Smooth muscle cell of the brain vasculature (primary cell): Measurements from ENCODE around the gene JSRP1.

ENCODE experiments used
- DNase-seq: peaks from one replicate; pipeline ENCODE4 v3.0.0-alpha.2; 2012; ENCODE audit warnings: low read depth, low spot score

Gene JSRP1

GRCh38 chr19:2232286-2233151 lies 23.7 kb downstream of the JSRP1 start:
- DNase-seq, result no peak

- DNase-seq, result no peak
Observed at GRCh38 chr19:2231621-2232221, 24.5 kb downstream of the JSRP1 start.

- DNase-seq, result no peak
Observed at GRCh38 chr19:2230807-2231533, 25.2 kb downstream of the JSRP1 start.

GRCh38 chr19:2230033-2230531 lies 26.1 kb downstream of the JSRP1 start:
- DNase-seq, result no peak

GRCh38 chr19:2229103-2230032 lies 26.8 kb downstream of the JSRP1 start:
- no peak for DNase-seq

- DNase-seq, result no peak
Observed at GRCh38 chr19:2228157-2229030, 27.8 kb downstream of the JSRP1 start.

- no peak for DNase-seq
Observed at GRCh38 chr19:2227415-2228156, 28.6 kb downstream of the JSRP1 start.

GRCh38 chr19:2226840-2227360 lies 29.3 kb downstream of the JSRP1 start:
- no peak for DNase-seq

GRCh38 chr19:2226051-2226839 lies 30.0 kb downstream of the JSRP1 start:
- no peak for DNase-seq

- no peak for DNase-seq
Observed at GRCh38 chr19:2225415-2226050, 30.7 kb downstream of the JSRP1 start.

GRCh38 chr19:2224754-2225349 lies 31.4 kb downstream of the JSRP1 start:
- no peak for DNase-seq

GRCh38 chr19:2223959-2224358 lies 32.3 kb downstream of the JSRP1 start:
- no peak for DNase-seq

- no peak for DNase-seq
Observed at GRCh38 chr19:2223391-2223790, 32.8 kb downstream of the JSRP1 start.

- DNase-seq, result no peak
Observed at GRCh38 chr19:2221918-2222317, 34.3 kb downstream of the JSRP1 start.

- DNase-seq, result peak; percentile 57
Observed at GRCh38 chr19:2221250-2221831, 34.9 kb downstream of the JSRP1 start.

- DNase-seq, result no peak
Observed at GRCh38 chr19:2219726-2220125, 36.5 kb downstream of the JSRP1 start.

- DNase-seq, result no peak
Observed at GRCh38 chr19:2217591-2217990, 38.6 kb downstream of the JSRP1 start.
